Stimulated activated CD8-positive, alpha-beta memory T cell treated with anti-CD3 and anti-CD28 coated beads, Interleukin-12 subunit alpha, Interleukin-12 subunit beta, amount 100 ng/mL, for 24 hours (primary cell): ENCODE results near the gene APLN.

ENCODE experiments used
- DNase-seq: peaks from one replicate; pipeline ENCODE4 v3.0.0-alpha.2; 2020; ENCODE audit errors: extremely low read depth

APLN gene

GRCh38 chrX:129596077-129596476 is 58.7 kb downstream of the APLN start:
- DNase-seq: no peak
